ENCODE results near the gene TBATA. TPM values are rescaled to one million over a fixed set of nuclear protein-coding genes. Genes with fewer than 3 reads are reported as not detected.
"Not testable (repeated sequence)": the region's sequence is repeated elsewhere in the genome, so short reads cannot be mapped to it uniquely, and the experiment has no call there.

The TBATA gene
- total RNA-seq, 1 donor from 2014 or later, result not detected

GRCh38 chr10:70771311-70772194 lies 13.6 kb downstream of the TBATA start:
- peak; percentile 65 to 93 for DNase-seq (ENCODE audit: extremely low spot score in 2 of 2)
- no peak for TF ChIP-seq POLR2A (IDR thresholded peaks at IDR 0.05)
- TF ChIP-seq POLR2AphosphoS5 (IDR thresholded peaks at IDR 0.05; ENCODE audit: insufficient read depth in 1 of 2, low read depth in 1 of 2), result no peak
- no peak for TF ChIP-seq CTCF (IDR thresholded peaks at IDR 0.05)
- no peak overlapping the region for H3K4me3 ChIP-seq
- no peaks in the 10 kb centered on the region for H3K4me1 ChIP-seq
- no peaks in the 10 kb centered on the region for H3K27me3 ChIP-seq
- no peaks in the 10 kb centered on the region for H3K9me3 ChIP-seq
- intact Hi-C loops (cut with DNase I), result no loop called here
- H3K27ac ChIP-seq, result no peak overlapping the region
- H3K36me3 ChIP-seq, result no peaks in the 10 kb centered on the region

- not testable (repeated sequence) for DNase-seq (ENCODE audit: extremely low spot score in 2 of 2); H3K4me3 ChIP-seq; H3K36me3 ChIP-seq
Measured at GRCh38 chr10:70770516-70770915, 14.7 kb downstream of the TBATA start.

GRCh38 chr10:70770001-70770400 lies 15.2 kb downstream of the TBATA start:
- intact Hi-C loops (cut with DNase I), result no loop called here
- no peaks in the 10 kb centered on the region for H3K36me3 ChIP-seq
- no peaks in the 10 kb centered on the region for H3K27me3 ChIP-seq
- H3K4me3 ChIP-seq, result no peak overlapping the region
- no peak for TF ChIP-seq POLR2A (IDR thresholded peaks at IDR 0.05)
- no peak for TF ChIP-seq POLR2AphosphoS5 (IDR thresholded peaks at IDR 0.05; ENCODE audit: insufficient read depth in 1 of 2, low read depth in 1 of 2)
- no peak for TF ChIP-seq CTCF (IDR thresholded peaks at IDR 0.05)
- no peaks in the 10 kb centered on the region for H3K4me1 ChIP-seq
- H3K27ac ChIP-seq, result no peak overlapping the region
- DNase-seq (ENCODE audit: extremely low spot score in 2 of 2), result no peak
- H3K9me3 ChIP-seq, result no peaks in the 10 kb centered on the region

More at GRCh38 chr10:70770516-70770915, 14.7 kb downstream of the TBATA start:
- intact Hi-C loops (cut with DNase I); H3K9me3 ChIP-seq; H3K27ac ChIP-seq; H3K4me1 ChIP-seq; H3K27me3 ChIP-seq: not testable (repeated sequence)

- intact Hi-C loops (cut with DNase I), result no loop called here
- Histone ChIP-seq H3K9me3 (no peaks in the 10 kb centered on the region), H3K4me3 (no peak overlapping the region), H3K4me1 (no peaks in the 10 kb centered on the region), H3K27me3 (no peaks in the 10 kb centered on the region), H3K27ac (no peak overlapping the region), H3K36me3 (no peaks in the 10 kb centered on the region)
- DNase-seq (ENCODE audit: extremely low spot score in 2 of 2), result no peak
- no peak for TF ChIP-seq POLR2AphosphoS5 (IDR thresholded peaks at IDR 0.05; ENCODE audit: insufficient read depth in 1 of 2, low read depth in 1 of 2)
- no peak for TF ChIP-seq CTCF (IDR thresholded peaks at IDR 0.05)
- TF ChIP-seq POLR2A (IDR thresholded peaks at IDR 0.05), result no peak
Measured at GRCh38 chr10:70769121-70769520, 16.1 kb downstream of the TBATA start.

GRCh38 chr10:70768026-70768685 lies 17.0 kb downstream of the TBATA start:
- H3K9me3 ChIP-seq; H3K36me3 ChIP-seq; H3K27me3 ChIP-seq; H3K4me3 ChIP-seq; DNase-seq (ENCODE audit: extremely low spot score in 2 of 2); H3K4me1 ChIP-seq; intact Hi-C loops (cut with DNase I); H3K27ac ChIP-seq: not testable (repeated sequence)
